Caco-2 (cell line): ENCODE data around the gene ZNF582. TPM values are rescaled to one million over a fixed set of nuclear protein-coding genes. Genes with fewer than 3 reads are reported as not detected.

Source experiments
- BruUV-seq: library from RNA; stranded (reverse); fragments of 400-500 nt; replicated peaks from 2 replicates; lab custom pipeline; 2021; lab: Mats Ljungman, UMichigan
- CTCF ChIA-PET: fragments of 300-600 bp; sonication (Branson Sonifier 250); formaldehyde crosslinking; loops from one replicate; lab custom pipeline; 2022; ENCODE audit warnings: antibody characterized with exemption; lab: Charles Lee
- POLR2A ChIA-PET: fragments of 300-600 bp; sonication (Branson Sonifier 250); formaldehyde crosslinking; loops from one replicate; lab custom pipeline; 2022; ENCODE audit warnings: antibody characterized with exemption; lab: Charles Lee
- DNase-seq, 2 experiments: peaks; one replicate each; pipeline versions ENCODE4 v3.0.0 to v3.0.0-alpha.2; 2020 to 2022
- H3K27me3 ChIP-seq: replicated peaks from 2 replicates; pipeline ENCODE4 v1.6.0; 2011; ENCODE audit warnings: low read length; ENCODE audit not compliant: control insufficient read depth, insufficient read depth
- H3K36me3 ChIP-seq: 2 replicates; pipeline ENCODE4 v1.5.1; 2011; ENCODE audit warnings: low read length; ENCODE audit not compliant: control insufficient read depth, insufficient read depth
- H3K4me1 ChIP-seq: fragments of 250-450 bp; sonication (Bioruptor Pico); 2 replicates; pipeline ENCODE4 v1.5.1; 2020; ENCODE audit warnings: mild to moderate bottlenecking
- H3K4me3 ChIP-seq: 2 replicates; pipeline ENCODE4 v1.5.1; 2011; ENCODE audit warnings: low read depth, mild to moderate bottlenecking, control low read depth, low read length
- H3K9me3 ChIP-seq: fragments of 250-450 bp; sonication (Bioruptor Pico); 2 replicates; pipeline ENCODE4 v1.5.1; 2020; ENCODE audit warnings: mild to moderate bottlenecking, moderate library complexity
- H3K27ac Mint-ChIP-seq: one replicate; pipeline ENCODE4 v1.8.0; 2022; ENCODE audit warnings: mixed read lengths; ENCODE audit not compliant: unreplicated experiment
- H3K27me3 Mint-ChIP-seq: one replicate; pipeline ENCODE4 v1.8.0; 2022; ENCODE audit warnings: mixed read lengths; ENCODE audit not compliant: insufficient read depth, unreplicated experiment
- H3K36me3 Mint-ChIP-seq: one replicate; pipeline ENCODE4 v1.8.0; 2022; ENCODE audit warnings: mild to moderate bottlenecking, mixed read lengths; ENCODE audit not compliant: insufficient read depth, unreplicated experiment
- H3K4me1 Mint-ChIP-seq: one replicate; pipeline ENCODE4 v1.8.0; 2022; ENCODE audit warnings: low read depth, mixed read lengths; ENCODE audit not compliant: unreplicated experiment
- H3K4me3 Mint-ChIP-seq: one replicate; pipeline ENCODE4 v1.8.0; 2022; ENCODE audit warnings: mild to moderate bottlenecking, moderate library complexity, mixed read lengths; ENCODE audit not compliant: unreplicated experiment
- H3K9me3 Mint-ChIP-seq: one replicate; pipeline ENCODE4 v1.8.0; 2022; ENCODE audit warnings: mixed read lengths; ENCODE audit not compliant: unreplicated experiment
- CTCF ChIP-seq, 2 experiments: fragments of 200-600 bp in 1 of 2; IDR thresholded peaks; 1 replicate in 1 of 2; 2 replicates in 1 of 2; pipeline versions ENCODE4 v1.5.1 to v1.8.0; 2011 to 2022; ENCODE audit warnings: antibody characterized with exemption in 1 of 2, control low read depth in 1 of 2, inconsistent platforms in 1 of 2, low read depth in 1 of 2, low read length in 1 of 2, mild to moderate bottlenecking in 1 of 2, moderate library complexity in 1 of 2; ENCODE audit not compliant: insufficient read depth in 1 of 2, severe bottlenecking in 1 of 2, unreplicated experiment in 1 of 2
- intact Hi-C: fragments of 100-400 bp; cut with micrococcal nuclease; formaldehyde crosslinking; loops from one replicate; pipeline ENCODE4 v1.10.0; 2022; ENCODE audit not compliant: unreplicated experiment
- total RNA-seq: library from RNA; stranded (reverse); gene quantifications from 2 replicates; pipeline ENCODE4 v1.2.3, GENCODE V29; 2022

ZNF582 gene
- total RNA-seq, 1 experiment from 2014 or later, result not detected

- H3K36me3 Mint-ChIP-seq, result no peaks in the 10 kb centered on the region
- H3K4me3 ChIP-seq, result no peak overlapping the region
- BruUV-seq, result no TSS peak
- TF ChIP-seq CTCF (IDR thresholded peaks at IDR 0.05; ENCODE audit: insufficient read depth in 1 of 2, low read depth in 1 of 2, low read length in 1 of 2, severe bottlenecking in 1 of 2, unreplicated experiment in 1 of 2), result no peak
- H3K36me3 ChIP-seq, result no peaks in the 10 kb centered on the region
- intact Hi-C loops, result no loop called here
- H3K27ac Mint-ChIP-seq, result no peak overlapping the region
- H3K4me1 Mint-ChIP-seq, result no peaks in the 10 kb centered on the region
- DNase-seq, result no peak
- ChIA-PET CTCF (no interaction called here), POLR2A (no interaction called here)
- no peak overlapping the region for H3K4me3 Mint-ChIP-seq
- no peaks in the 10 kb centered on the region for H3K4me1 ChIP-seq
- H3K9me3 ChIP-seq, result peaks cover 26% of the 10 kb centered on the region
- no peaks in the 10 kb centered on the region for H3K27me3 ChIP-seq
- H3K27me3 Mint-ChIP-seq, result no peaks in the 10 kb centered on the region
- H3K9me3 Mint-ChIP-seq, result peaks cover 48% of the 10 kb centered on the region
These were observed 21.1 kb downstream of the ZNF582 start for GRCh38 chr19:56372281-56372680.

- no peaks in the 10 kb centered on the region for H3K4me1 ChIP-seq
- no peak overlapping the region for H3K4me3 ChIP-seq
- Mint-ChIP-seq H3K27ac (no peak overlapping the region), H3K4me3 (no peak overlapping the region), H3K36me3 (no peaks in the 10 kb centered on the region), H3K4me1 (no peaks in the 10 kb centered on the region), H3K9me3 (peaks cover 32% of the 10 kb centered on the region), H3K27me3 (no peaks in the 10 kb centered on the region)
- no peaks in the 10 kb centered on the region for H3K36me3 ChIP-seq
- no TSS peak for BruUV-seq
- H3K27me3 ChIP-seq, result no peaks in the 10 kb centered on the region
- ChIA-PET POLR2A (no interaction called here), CTCF (no interaction called here)
- H3K9me3 ChIP-seq, result peaks cover 13% of the 10 kb centered on the region
- no peak for DNase-seq
- intact Hi-C loops, result no loop called here
- no peak for TF ChIP-seq CTCF (IDR thresholded peaks at IDR 0.05; ENCODE audit: insufficient read depth in 1 of 2, low read depth in 1 of 2, low read length in 1 of 2, severe bottlenecking in 1 of 2, unreplicated experiment in 1 of 2)
These were observed 23.3 kb downstream of the ZNF582 start for GRCh38 chr19:56369886-56370676.

- Mint-ChIP-seq H3K4me3 (no peak overlapping the region), H3K4me1 (no peaks in the 10 kb centered on the region), H3K9me3 (peaks cover 25% of the 10 kb centered on the region), H3K36me3 (no peaks in the 10 kb centered on the region), H3K27me3 (no peaks in the 10 kb centered on the region), H3K27ac (no peak overlapping the region)
- Histone ChIP-seq H3K4me3 (no peak overlapping the region), H3K9me3 (peaks cover 18% of the 10 kb centered on the region), H3K36me3 (no peaks in the 10 kb centered on the region), H3K4me1 (no peaks in the 10 kb centered on the region), H3K27me3 (no peaks in the 10 kb centered on the region)
- no peak for TF ChIP-seq CTCF (IDR thresholded peaks at IDR 0.05; ENCODE audit: insufficient read depth in 1 of 2, low read depth in 1 of 2, low read length in 1 of 2, severe bottlenecking in 1 of 2, unreplicated experiment in 1 of 2)
- intact Hi-C loops, result no loop called here
- no peak for DNase-seq
- POLR2A ChIA-PET, result no interaction called here
- CTCF ChIA-PET, result no interaction called here
- no TSS peak for BruUV-seq
These were observed 25.3 kb downstream of the ZNF582 start for GRCh38 chr19:56367829-56368711.
